Left lobe of liver (tissue), 2 donors: Measurements from ENCODE around the gene BCR. TPM values are rescaled to one million over a fixed set of nuclear protein-coding genes. Genes with fewer than 3 reads are reported as not detected.
"Not testable (repeated sequence)": the region's sequence is repeated elsewhere in the genome, so short reads cannot be mapped to it uniquely, and the experiment has no call there.

Experiments used
- ATAC-seq: fragments of 200-7000 bp; cut with Tn5 transposase; one replicate; pipeline ENCODE4 v1.9.1; 2020; ENCODE audit warnings: mild to moderate bottlenecking, moderate library complexity
- DNase-seq: peaks from one replicate; pipeline ENCODE4 v3.0.0-alpha.2; 2020; ENCODE audit warnings: low spot score
- total RNA-seq: library from RNA; stranded (reverse); gene quantifications from one replicate; pipeline ENCODE4 v1.2.1, GENCODE V29; 2021
- donor health status: DM: no; HTN: no; CAD: no; lungs with moderate emphysema.
- donor health status: DM: no; HTN: yes; CAD: no.

The BCR gene
- total RNA-seq, 1 donor from 2014 or later: 29.7 TPM

- ATAC-seq: peak; percentile 64
- peak; percentile 62 for DNase-seq
Observed at GRCh38 chr22:23305922-23306374, 125.6 kb downstream of the BCR start.

- ATAC-seq (no peak), DNase-seq (peak; percentile 39)
Observed at GRCh38 chr22:23306438-23306921, 126.2 kb downstream of the BCR start.

GRCh38 chr22:23306926-23307325, 126.6 kb downstream of the BCR start:
- DNase-seq (peak; percentile 30), ATAC-seq (no peak)

DNA sequence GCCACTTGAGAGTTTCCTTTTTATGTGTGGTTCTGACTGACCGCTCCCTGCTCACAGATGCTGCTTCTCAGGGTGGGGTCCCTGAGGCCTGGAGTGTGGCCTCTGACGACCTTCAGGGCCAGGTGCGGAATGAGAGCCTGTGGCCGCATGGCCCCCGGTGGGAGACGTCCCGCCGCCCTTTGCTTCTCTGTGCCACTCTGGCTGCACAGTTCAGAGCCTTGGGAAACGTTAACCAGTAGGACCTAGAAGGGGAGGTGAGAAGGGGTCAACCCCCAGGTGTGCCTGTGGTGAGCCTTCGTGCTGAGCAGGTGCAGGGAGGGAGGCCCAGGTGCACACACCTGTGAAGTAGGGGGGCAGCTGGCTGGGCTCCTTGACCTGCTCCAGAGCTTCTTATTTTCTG, 127.2 kb downstream of the BCR start:
- peak; percentile 32 for DNase-seq
- not testable (repeated sequence) for ATAC-seq

DNA sequence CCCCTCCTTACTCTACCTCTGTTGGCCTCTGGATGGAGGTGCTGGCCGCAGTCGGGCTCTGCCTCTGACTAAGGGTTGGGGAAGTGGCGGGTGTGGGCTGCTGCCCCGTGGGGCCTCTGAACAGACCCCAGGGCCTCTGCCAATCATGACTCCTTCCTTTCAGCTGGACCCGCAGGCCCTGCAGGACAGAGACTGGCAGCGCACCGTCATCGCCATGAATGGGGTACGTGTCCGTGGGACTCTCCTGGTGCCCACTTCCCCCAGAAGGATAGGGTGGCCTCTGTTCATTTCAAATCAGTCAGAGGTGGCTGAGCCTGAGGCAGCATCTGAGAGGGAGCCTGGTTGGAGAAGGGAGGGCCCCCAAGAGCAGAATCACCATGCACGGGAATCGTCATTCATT, 129.0 kb downstream of the BCR start:
- ATAC-seq: not testable (repeated sequence)
- peak; percentile 23 for DNase-seq

DNA sequence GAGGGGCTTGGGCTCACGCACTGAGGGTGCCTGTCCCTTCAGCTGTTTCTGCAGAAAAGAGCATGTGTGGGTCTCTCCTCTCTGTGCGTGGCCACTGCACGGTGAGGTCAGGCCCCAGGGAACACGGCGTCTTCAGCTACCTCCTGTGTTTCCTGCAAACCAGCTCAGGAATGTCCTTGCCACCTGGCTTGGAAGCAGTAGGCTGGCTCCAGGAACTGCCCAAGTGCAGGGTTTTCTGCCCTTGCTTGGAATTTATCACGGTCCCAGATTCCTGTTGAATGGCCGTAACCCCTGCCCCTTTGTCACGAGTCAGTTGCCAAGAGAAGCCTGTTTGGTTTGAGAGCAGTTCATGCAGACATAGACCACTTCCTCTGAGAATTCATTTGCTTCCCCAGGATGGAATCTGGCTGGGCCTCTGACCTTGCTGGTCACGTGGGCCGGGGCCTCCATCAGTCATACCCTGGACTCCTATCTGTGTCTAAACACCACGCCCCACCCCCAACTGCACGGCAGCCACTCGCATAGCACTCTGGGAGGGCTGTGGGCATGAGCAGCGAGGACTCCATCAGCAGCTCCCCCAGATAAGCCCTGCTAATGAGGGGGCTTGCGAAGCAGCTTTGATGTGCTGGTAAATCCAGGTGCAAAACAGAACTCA, 130.3 kb downstream of the BCR start:
- ATAC-seq (peak; percentile 36), DNase-seq (peak; percentile 41)

DNA sequence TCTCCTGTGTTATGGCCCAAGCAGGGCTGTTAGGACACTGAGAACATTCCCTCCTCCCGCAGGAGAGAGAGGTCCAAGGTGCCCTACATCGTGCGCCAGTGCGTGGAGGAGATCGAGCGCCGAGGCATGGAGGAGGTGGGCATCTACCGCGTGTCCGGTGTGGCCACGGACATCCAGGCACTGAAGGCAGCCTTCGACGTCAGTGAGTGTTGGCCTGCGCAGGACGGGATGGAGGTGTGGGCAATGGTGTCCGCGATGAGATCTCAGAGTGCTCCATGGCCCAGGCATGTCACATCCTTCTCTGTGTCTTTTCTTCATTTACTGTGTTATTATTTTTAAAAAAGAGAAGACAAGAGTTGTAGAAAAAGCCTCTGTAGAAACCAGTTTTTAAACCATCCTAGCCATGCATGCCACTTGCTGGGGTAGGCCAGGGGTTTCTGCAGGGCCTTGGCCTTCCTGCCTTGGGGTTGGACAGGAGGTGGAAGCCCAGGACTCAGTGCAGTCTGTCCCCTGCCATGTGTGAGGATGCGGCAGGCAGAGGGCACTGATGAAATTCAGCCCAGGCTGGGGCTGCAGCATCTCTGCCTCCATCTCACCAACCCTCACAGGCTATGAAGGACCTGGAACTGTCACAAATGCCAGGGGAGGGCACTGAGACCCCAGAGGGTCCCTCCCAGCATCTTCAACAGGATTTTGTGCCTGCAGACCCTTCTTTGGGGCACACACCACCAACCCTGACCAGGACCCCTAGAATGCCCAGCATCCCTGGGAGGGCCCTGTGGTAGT, 131.5 kb downstream of the BCR start:
- peak; percentile 27 for DNase-seq
- ATAC-seq: not testable (repeated sequence)

DNA sequence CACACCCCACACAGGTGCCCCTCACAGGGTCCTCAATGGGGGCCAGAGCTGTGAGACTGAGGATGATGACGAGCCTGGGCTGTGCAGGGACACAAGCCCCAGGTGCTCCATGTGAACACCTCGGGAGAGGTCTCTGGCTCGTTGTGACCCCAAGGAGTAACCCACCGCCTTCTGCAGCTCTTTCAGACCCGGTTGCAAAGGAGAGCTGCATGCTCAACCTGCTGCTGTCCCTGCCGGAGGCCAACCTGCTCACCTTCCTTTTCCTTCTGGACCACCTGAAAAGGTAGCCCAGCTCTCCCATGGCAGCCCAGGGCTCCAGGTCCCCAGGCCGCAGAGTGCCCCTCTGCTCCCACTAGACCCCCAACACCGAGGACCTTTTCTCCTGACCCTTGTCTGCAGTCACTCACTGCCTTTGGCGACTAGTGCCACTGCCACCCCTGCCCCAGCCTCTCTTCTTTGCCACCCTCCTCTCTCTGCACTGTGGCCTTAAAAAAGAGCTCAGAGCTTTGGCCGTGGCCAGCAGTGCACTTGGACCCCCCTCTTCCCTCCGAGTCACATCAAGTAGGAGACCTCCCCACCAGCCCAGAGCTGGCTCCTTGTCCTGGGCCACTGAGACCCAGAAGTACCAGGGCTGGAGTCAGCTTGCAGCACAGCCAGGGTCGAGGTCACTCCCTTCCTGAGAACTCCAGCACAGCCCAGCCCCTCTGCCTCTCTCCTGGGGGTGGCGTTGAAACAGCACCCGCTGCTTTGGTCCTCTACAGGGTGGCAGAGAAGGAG, 133.7 kb downstream of the BCR start:
- DNase-seq: peak; percentile 42
- no peak for ATAC-seq

- peak; percentile 72 for DNase-seq
- ATAC-seq: peak; percentile 69
Observed at GRCh38 chr22:23315341-23315917, 135.1 kb downstream of the BCR start.

DNA sequence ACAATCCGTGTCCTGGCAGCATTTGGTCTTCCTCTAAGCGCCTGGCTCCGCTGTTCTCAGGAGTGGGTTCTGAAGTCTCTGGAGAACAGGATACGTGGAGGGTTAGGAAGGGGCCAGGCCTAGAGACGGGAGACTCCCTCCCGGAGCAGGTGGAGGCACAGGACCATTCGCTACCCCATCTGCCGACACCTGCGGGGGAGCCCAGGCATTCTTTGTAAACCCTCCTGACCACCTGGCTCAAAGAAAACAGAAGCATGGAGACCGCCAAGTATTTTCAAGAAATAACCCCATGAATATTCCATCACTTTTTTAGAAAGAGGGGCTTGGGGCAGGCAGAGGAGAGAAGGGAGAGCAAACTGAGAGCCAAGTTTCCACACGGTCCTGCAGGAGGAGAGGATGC, 136.3 kb downstream of the BCR start:
- peak; percentile 0 for DNase-seq
- not testable (repeated sequence) for ATAC-seq

DNA sequence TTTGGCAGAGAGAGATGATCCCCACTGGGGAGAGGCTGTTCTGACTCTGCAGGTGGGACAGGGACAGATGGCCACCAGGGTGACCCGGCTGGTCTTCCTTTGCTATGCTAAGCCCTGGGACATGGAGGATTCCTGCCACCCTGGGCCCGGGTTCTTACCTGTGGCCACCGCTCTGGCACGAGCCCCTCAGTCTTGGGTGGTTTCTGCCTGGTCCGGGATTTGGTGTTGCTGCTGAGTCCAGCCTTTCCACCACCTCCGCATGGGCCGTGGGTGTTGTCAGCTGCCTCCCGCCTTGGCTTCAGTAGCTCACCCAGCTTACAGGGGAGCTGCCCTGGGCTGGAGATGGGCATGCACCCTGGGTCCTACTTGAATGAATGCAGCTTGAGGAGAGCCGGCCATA, 138.0 kb downstream of the BCR start:
- peak; percentile 31 for DNase-seq
- not testable (repeated sequence) for ATAC-seq

DNA sequence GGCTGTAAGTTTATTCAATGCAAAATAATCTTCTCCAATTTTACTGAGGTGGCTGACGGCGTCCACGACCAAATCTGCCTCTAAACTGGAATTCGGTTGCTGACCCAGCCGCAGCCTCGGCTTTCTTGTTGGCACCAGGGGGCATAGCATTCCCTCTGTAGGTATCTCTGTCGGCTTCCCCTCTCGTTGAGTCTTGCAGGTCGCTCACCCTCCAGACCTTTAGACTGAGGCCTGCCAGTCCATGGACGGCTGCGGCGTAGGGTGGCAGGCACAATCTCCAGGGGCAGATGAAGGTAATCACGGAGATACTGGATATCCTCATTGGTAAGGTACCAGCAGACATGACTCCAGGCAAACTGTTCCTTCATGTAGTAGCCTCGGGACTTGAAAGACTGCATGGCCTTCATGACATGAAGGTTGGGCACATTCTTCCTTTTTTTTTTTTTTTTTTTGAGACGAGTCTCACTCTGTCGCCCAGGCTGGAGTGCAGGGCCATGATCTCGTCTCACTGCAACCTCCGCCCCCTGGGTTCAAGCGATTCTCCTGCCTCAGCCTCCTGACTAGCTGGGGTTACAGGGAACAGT, 142.3 kb downstream of the BCR start:
- ATAC-seq, DNase-seq: not testable (repeated sequence)

DNA sequence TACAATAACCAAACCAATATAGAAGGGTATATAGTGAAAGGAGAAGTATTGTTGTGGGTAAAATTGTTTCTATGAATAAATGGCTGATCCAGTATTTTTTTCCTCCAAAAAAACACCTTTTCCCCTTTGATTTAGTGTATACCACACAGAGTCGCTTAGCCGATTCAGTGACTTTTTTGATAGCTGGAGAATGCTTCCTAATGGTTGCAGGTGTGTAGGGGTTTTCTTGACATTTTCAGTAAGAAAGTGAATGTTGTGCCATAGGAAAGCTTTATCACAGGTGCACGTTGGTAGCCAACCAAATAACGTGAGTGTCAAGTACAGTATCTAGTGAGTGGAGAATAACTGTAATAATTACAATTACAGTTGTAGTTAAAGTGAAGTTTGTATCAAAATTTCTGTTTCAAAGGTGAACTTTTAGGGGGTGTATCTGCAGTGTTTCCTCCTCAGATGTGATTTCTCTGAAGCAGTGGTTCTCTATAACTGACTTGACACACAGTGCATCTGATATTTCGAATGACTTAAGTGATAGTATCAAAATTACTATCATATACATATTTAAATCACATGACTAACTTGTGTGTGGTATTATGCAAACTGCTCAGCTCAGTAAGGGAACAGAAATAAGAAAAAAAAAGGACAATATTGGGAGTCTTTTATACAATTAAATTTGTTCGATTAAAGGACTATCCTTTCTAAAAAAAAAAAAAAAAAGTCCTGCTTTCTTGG, 143.8 kb downstream of the BCR start:
- ATAC-seq: not testable (repeated sequence)

DNA sequence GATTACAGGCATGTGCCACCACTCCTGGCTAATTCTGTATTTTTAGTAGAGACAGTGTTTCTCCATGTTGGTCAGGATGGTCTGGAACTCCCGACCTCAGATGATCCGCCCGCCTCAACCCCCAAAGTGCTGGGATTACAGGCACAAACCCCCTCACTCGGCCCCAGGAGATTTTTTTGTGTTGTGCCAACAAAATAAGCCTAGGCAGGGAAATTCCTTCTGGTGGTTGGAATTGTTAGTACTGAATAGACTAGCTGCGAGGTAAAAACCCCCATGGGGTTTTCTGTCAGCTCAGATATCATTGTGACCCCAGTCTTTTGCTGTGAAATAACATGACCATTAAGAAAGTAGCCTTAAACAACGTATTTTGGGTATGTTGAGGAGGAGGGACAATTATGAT, 144.9 kb downstream of the BCR start:
- DNase-seq: no peak
- ATAC-seq: no peak

More for the DNA sequence above, 143.8 kb downstream of the BCR start:
- not testable (repeated sequence) for DNase-seq

GRCh38 chr22:23333822-23334221, 153.5 kb downstream of the BCR start:
- DNase-seq, ATAC-seq: not testable (repeated sequence)

GRCh38 chr22:23337672-23338071, 157.4 kb downstream of the BCR start:
- not testable (repeated sequence) for DNase-seq
- ATAC-seq: peak; percentile 70

DNA sequence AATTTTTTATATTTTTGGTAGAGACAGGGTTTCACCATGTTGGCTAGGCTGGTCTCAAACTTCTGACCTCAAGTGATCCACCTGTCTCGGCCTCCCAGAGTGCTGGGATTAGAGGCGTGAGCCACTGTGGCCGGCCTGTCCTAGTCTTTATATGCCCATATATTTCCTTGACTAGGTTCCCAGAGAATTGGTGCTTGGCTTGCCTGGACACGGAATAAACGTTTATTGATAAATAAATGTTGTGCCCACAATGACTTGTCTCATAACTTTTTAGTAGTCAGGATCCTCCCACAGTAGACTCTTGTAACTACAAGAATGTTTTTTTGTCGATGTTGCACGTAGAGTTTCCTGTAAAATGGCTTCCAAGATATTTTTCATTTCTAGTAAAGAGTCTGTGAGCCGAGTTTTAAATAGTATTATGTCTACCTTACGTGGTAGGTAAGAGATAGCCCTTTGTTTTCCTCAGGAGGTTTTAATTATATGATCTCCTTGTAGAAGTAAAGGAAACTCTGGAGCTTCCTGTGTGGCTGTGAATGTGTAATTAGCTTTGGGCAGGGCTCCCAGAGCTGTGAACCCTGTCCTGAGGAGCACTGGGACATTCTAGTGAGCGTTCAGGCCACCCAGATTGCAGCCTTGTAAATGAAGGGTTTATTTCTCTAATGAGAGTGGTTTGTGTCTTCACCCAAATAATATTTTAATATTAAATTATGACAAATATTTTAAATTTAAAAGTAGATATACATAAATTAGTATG, 161.8 kb downstream of the BCR start:
- not testable (repeated sequence) for DNase-seq
- ATAC-seq: peak; percentile 96

DNA sequence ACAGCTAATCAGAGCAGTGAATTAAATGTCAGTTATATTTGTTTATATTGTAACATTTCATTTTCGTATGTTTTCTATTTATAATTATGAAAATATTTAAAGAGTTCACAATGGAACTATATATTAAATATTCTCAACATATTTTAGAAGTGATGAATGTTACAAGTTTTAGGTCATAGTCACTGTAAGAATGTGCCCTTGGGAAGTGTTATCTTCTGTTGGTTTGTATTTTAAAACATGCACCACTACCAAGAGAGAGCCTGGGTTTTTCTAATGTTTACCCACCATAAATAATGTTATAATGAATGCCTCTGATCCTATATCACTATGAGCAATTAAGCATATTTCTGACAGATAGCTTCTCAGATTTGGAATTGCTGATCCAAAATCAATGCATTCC, 171.0 kb downstream of the BCR start:
- no peak for DNase-seq
- ATAC-seq: no peak

DNA sequence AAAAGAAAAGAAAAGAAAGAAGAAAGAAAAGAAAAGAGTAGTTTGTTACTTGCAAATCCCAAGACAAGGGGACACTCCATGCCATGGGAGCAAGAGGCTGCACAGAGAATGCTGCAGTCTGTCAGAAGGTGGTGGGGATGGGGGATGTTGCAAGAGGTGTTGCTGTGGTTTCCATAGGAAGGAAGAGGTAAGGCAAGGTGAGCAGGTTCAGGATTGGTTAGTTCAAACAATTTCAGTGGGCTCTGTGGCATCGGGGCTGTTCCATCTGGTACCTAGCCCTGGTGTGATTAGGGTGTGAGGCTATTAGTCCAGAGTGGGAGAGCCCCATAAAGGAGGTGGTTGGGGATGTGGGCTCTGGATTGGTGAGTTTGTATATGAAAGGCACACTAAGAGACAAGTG, 172.7 kb downstream of the BCR start:
- ATAC-seq: no peak
- DNase-seq: no peak
